Epithelial cell of proximal tubule (primary cell): ENCODE results near the gene HJV. TPM values are rescaled to one million over a fixed set of nuclear protein-coding genes. Genes with fewer than 3 reads are reported as not detected.
A peak's percentile ranks its signal among the peaks of the same experiment; 100 is the strongest.

Source experiments
- DNase-seq: peaks from one replicate; pipeline ENCODE4 v3.0.0-alpha.2; 2011; ENCODE audit warnings: low read depth
- H3K4me3 ChIP-seq: 2 replicates; pipeline ENCODE4 v1.5.1; 2011; ENCODE audit warnings: low read depth, mild to moderate bottlenecking, low read length
- CTCF ChIP-seq: conservative IDR thresholded peaks from 2 replicates; pipeline ENCODE4 v1.5.1; 2012; ENCODE audit warnings: low read depth, mild to moderate bottlenecking, low read length
- total RNA-seq: library from RNA; depleted of rRNA; stranded (reverse); fragments of >200 nt; gene quantifications from 2 replicates; pipeline ENCODE4 v1.2.3, GENCODE V29; 2015

HJV gene
- total RNA-seq, 1 donor from 2014 or later = 0.35 TPM

GRCh38 chr1:145994391-145995120, 27.0 kb downstream of the HJV start:
- no peak for TF ChIP-seq CTCF
- DNase-seq = no peak
- peak overlapping the region; percentile 81 for H3K4me3 ChIP-seq

GRCh38 chr1:145993618-145994390, 27.7 kb downstream of the HJV start:
- H3K4me3 ChIP-seq = peak overlapping the region; percentile 81
- no peak for DNase-seq
- TF ChIP-seq CTCF = no peak

DNA sequence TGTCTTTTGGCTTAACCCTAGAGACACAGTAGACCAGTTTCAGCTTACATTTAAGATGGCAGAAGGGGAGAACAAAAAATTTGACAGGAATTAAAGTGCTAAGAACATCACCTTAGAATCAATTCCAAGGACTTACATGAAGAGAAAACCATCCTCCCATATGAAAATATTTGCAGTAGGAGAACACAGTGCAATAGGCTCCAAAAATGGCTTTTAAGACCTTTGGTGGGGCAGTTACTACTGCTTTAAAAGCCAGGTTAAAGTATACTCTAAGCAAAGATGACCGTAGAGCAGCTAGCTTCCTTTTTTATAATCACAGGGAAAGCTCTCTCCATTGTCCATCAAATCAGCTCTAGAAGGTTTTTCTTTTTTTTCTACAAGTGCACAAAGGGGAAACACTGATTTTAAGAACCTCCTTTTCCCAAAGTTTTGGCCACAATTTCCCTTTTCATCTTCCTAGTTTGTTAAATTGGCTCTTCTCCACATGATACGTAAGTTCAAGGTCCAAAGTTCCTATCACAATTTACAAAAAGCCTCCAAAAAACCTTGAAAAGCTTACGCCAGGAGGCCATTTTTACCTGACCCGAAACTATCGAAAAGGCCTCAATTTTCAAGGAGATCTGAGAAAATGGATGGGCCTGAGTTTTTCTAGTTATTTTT, 28.4 kb downstream of the HJV start:
- TF ChIP-seq CTCF = no peak
- peak overlapping the region; percentile 81 for H3K4me3 ChIP-seq
- DNase-seq = no peak

- no peak for DNase-seq
- TF ChIP-seq CTCF = no peak
- H3K4me3 ChIP-seq = peak overlapping the region; percentile 81
Observed at GRCh38 chr1:145992502-145992936, 29.0 kb downstream of the HJV start.

DNA sequence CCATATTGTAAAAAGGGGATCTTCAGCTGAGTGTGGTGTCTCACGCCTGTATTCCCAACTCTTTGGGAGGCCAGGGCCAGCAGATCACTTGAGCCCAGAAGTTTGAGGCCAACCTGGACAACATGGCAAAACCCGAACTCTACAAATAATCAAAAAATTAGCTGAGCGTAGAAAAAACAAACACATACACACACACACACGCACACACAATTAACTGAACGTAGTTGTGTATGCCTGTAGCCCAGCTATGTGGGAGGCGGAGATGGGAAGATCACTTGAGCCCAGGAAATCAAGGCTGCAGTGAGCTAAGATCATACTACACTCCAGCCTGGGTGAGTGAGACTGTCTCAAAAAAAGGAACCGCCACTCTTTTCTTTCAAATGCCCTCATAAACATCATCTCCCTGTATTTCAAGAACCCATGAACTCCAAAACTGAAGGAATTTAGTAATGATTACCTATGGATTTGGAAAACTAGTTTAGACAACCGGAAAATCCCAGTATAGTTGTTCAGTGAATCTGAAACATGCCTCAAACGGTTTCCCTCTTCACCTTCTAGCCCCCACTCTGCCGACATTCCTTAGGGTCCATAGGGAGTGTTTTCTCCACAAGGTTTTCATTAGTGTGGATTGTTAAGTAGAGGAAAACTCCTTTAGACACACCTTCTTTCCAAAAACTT, 29.7 kb downstream of the HJV start:
- no peak for DNase-seq
- no peak for TF ChIP-seq CTCF
- peak overlapping the region; percentile 81 for H3K4me3 ChIP-seq

GRCh38 chr1:145990249-145990855, 31.2 kb downstream of the HJV start:
- H3K4me3 ChIP-seq = no peak overlapping the region
- DNase-seq = no peak
- no peak for TF ChIP-seq CTCF
